HL-60/S4 (cell line): Measurements from ENCODE around the gene RAI1.

Source experiments
- in situ Hi-C: fragments of 300-500 bp; cut with MboI; formaldehyde crosslinking; loops from 2 replicates; pipeline ENCODE4 v1.14.3; 2022; ENCODE audit warnings: low sequenced_read_pairs

The RAI1 gene

DNA sequence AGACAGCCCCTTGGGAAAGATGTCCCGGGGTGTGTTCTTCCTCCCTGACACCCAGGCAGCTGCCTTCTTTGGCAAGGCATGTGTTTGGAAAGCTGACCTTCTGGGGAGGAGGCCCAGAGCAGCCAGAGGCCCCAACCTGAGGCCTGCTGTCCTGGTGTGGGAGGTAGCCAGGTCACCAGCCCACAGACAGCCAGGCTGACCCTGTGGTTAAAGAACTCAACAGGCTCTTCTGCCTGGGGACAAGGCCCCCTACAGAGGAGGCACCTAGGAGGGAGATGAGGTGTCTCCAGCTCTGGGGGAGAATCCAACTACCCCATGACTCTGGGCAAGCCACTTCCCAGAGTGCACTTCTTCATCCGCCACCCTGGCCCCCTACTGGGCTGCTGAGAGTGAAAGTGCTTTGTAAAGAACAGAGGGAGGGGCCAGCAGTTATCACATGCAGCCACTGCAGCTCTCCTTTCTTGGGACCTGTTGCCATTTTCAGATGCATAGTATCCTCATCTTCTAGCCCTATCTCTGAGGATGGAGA, 168.7 kb downstream of the RAI1 start:
- in situ Hi-C loops = no loop called here

GRCh38 chr17:17851103-17852002, 170.1 kb downstream of the RAI1 start:
- in situ Hi-C loops = no loop called here

GRCh38 chr17:17852930-17853329, 171.7 kb downstream of the RAI1 start:
- in situ Hi-C loops = no loop called here

DNA sequence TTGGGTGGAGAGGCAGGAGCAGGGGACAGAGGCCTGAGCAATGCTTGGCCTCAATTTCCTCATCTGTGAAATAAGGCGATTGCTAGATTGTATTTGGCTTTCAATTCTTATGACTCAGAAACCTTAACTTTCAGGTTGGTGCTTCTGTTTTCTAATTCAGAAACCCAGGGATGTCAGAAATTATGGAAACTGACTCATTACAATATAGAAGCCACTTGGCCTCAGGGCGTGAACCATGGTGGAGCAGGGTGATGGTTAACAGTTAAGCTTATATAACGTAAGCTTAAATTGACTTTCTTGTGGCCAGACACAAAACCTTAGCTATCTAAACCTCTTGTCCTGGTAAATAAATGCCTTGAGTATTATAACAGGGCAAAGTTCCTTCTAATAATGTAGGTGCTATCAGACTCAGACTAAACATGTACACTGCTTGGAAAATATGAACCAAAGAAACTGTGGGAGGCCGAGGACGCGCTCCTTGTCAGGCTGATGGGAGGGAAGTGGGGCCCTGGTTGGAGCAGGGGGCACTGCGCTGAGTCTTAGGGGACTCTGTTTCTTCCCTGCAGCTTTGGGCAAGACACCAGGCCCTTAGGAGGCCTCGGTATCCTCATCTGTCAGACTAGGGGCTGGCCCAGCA, 172.7 kb downstream of the RAI1 start:
- in situ Hi-C loops = no loop called here

DNA sequence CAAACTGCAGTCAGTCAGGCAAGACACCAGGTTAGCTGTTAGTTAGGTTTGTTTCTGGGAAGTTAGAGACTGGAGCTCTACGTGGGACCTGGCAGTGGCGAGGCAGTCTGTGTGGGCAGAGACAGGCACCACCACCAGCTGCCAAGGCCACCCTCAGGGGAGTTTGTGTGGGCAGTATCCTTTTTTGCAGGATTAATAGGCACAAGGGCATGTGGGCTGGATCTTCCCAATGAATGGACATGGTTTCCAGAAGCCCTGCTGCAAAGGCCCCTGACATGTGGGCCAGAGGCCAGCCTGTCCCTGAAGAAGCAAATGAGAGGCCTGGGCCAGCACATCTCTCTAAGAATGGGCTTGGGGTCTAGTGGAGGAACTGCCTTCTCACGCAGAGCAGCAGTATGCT, 174.7 kb downstream of the RAI1 start:
- in situ Hi-C loops = no loop called here

GRCh38 chr17:17856386-17856785, 175.1 kb downstream of the RAI1 start:
- in situ Hi-C loops = no loop called here

GRCh38 chr17:17857496-17857895, 176.2 kb downstream of the RAI1 start:
- in situ Hi-C loops = no loop called here

DNA sequence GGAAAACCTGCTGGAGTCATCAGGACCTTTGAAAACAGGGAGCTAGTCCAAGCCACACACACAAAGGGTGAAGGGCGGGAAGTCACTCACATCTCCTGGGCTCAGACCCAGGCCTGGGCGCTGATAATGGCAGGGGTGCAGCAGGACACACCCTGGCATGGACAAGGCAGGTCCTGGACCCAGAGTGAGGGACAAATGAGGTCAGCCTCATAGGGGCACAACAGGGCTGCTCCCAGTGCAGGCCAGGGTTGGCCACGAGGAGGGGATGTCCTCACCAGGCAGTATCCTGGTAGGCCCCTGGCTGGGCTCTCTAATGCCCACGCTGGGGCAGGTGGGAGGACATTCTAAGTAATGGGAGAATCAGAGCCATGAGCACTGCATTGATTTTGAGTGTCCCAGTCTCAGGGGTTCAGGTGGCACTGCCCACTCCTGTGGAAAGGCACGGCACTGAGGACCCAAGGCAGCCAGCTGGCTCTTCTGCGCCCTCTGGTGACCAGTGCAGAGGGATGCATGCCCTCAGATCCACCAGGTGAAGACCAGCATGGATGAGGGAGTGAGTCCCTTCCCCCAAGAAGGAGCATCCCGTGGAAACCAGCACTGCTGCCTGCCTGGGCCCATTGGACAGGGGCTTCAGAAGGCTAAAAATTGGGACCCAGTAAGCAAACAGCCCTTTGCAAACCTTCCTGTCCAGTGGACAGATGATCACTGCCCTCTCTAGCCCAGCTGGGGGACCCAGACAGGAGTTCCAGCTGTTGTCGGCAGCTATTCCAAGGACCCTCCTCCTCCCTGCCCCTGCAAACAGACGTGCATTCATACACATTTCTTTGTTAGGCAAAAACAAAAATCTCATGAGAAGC, 178.9 kb downstream of the RAI1 start:
- in situ Hi-C loops = no loop called here

DNA sequence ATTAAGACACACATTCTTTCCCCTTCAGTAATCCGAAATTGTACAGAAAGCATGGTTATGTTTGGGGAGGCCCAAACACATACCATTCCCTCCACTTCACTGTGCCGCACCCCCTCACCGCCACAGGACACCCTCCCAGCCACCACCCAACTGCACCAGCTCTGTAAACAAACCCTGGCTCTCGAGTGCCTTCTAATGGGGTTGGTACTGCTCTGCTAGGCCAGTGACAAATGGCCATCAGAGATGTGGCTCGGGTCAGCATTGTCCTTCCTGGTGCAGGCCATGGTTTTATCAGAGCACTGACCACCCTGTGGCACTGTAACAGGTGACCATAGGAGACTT, 179.5 kb downstream of the RAI1 start:
- in situ Hi-C loops = no loop called here
